ENCODE measurements around the gene CIBAR2. TPM values are rescaled to one million over a fixed set of nuclear protein-coding genes. Genes with fewer than 3 reads are reported as not detected.

CIBAR2 gene
- total and polyA plus RNA-seq, 2 donors (not counting 1 experiment from before 2014, with no cell fraction given), result not detected

- Histone ChIP-seq H3K4me3 (replicated peaks in 1 of 4; ENCODE audit: control extremely low read depth in 1 of 4, insufficient read depth in 1 of 4, low read depth in 3 of 4, low read length in 4 of 4) (no peak overlapping the region), H3K4me2 (ENCODE audit: extremely low read depth, insufficient read depth, low read length) (no peak overlapping the region), H3K9ac (ENCODE audit: insufficient read depth, low read length) (no peak overlapping the region), H3K79me2 (ENCODE audit: control insufficient read depth, insufficient read depth, low read length) (no peaks in the 10 kb centered on the region), H3K36me3 (ENCODE audit: control insufficient read depth, insufficient read depth, low read length) (no peaks in the 10 kb centered on the region), H4K20me1 (ENCODE audit: control insufficient read depth, extremely low read depth, insufficient read depth, low read length) (no peaks in the 10 kb centered on the region), H2AFZ (ENCODE audit: low read length) (peak overlapping the region; percentile 21), H3K27me3 (ENCODE audit: control insufficient read depth, insufficient read depth, low read length) (no peaks in the 10 kb centered on the region), H3K27ac (ENCODE audit: insufficient read depth, low read length) (no peak overlapping the region), H3K4me1 (ENCODE audit: control insufficient read depth, extremely low read depth, insufficient read depth, low read length) (peaks cover 19% of the 10 kb centered on the region), H3K9me3 (ENCODE audit: control insufficient read depth, insufficient read depth, low read depth, low read length) (no peaks in the 10 kb centered on the region)
- TF ChIP-seq EZH2 (IDR thresholded peaks at IDR 0.05; ENCODE audit: low read length, missing control alignments) (no peak), CTCF (conservative IDR thresholded peaks at IDR 0.05 in 1 of 2, IDR thresholded peaks at IDR 0.05 in 1 of 2; ENCODE audit: low read depth in 1 of 2, low read length in 2 of 2) (no peak)
- no peak for DNase-seq (ENCODE audit: low read depth in 2 of 2)
Measured at GRCh38 chr16:85157813-85158742, 45.8 kb upstream of the CIBAR2 start.

GRCh38 chr16:85157372-85157771 is 45.1 kb upstream of the CIBAR2 start:
- Histone ChIP-seq H4K20me1 (ENCODE audit: control insufficient read depth, extremely low read depth, insufficient read depth, low read length) (no peaks in the 10 kb centered on the region), H3K79me2 (ENCODE audit: control insufficient read depth, insufficient read depth, low read length) (no peaks in the 10 kb centered on the region), H3K9ac (ENCODE audit: insufficient read depth, low read length) (no peak overlapping the region), H3K4me2 (ENCODE audit: extremely low read depth, insufficient read depth, low read length) (no peak overlapping the region), H3K27me3 (ENCODE audit: control insufficient read depth, insufficient read depth, low read length) (no peaks in the 10 kb centered on the region), H3K27ac (ENCODE audit: insufficient read depth, low read length) (no peak overlapping the region), H2AFZ (ENCODE audit: low read length) (no peak overlapping the region), H3K9me3 (ENCODE audit: control insufficient read depth, insufficient read depth, low read depth, low read length) (no peaks in the 10 kb centered on the region), H3K36me3 (ENCODE audit: control insufficient read depth, insufficient read depth, low read length) (no peaks in the 10 kb centered on the region), H3K4me1 (ENCODE audit: control insufficient read depth, extremely low read depth, insufficient read depth, low read length) (peaks cover 14% of the 10 kb centered on the region), H3K4me3 (replicated peaks in 1 of 4; ENCODE audit: control extremely low read depth in 1 of 4, insufficient read depth in 1 of 4, low read depth in 3 of 4, low read length in 4 of 4) (no peak overlapping the region)
- DNase-seq (ENCODE audit: low read depth in 2 of 2), result no peak
- no peak for TF ChIP-seq CTCF (conservative IDR thresholded peaks at IDR 0.05 in 1 of 2, IDR thresholded peaks at IDR 0.05 in 1 of 2; ENCODE audit: low read depth in 1 of 2, low read length in 2 of 2)
- no peak for TF ChIP-seq EZH2 (IDR thresholded peaks at IDR 0.05; ENCODE audit: low read length, missing control alignments)

- H2AFZ ChIP-seq (ENCODE audit: low read length), result no peak overlapping the region
- no peaks in the 10 kb centered on the region for H3K79me2 ChIP-seq (ENCODE audit: control insufficient read depth, insufficient read depth, low read length)
- H3K9me3 ChIP-seq (ENCODE audit: control insufficient read depth, insufficient read depth, low read depth, low read length), result no peaks in the 10 kb centered on the region
- no peaks in the 10 kb centered on the region for H4K20me1 ChIP-seq (ENCODE audit: control insufficient read depth, extremely low read depth, insufficient read depth, low read length)
- no peak overlapping the region for H3K4me3 ChIP-seq (replicated peaks in 1 of 4; ENCODE audit: control extremely low read depth in 1 of 4, insufficient read depth in 1 of 4, low read depth in 3 of 4, low read length in 4 of 4)
- no peak overlapping the region for H3K4me2 ChIP-seq (ENCODE audit: extremely low read depth, insufficient read depth, low read length)
- no peak overlapping the region for H3K9ac ChIP-seq (ENCODE audit: insufficient read depth, low read length)
- H3K27me3 ChIP-seq (ENCODE audit: control insufficient read depth, insufficient read depth, low read length), result no peaks in the 10 kb centered on the region
- no peak overlapping the region for H3K27ac ChIP-seq (ENCODE audit: insufficient read depth, low read length)
- H3K4me1 ChIP-seq (ENCODE audit: control insufficient read depth, extremely low read depth, insufficient read depth, low read length), result peaks cover 11% of the 10 kb centered on the region
- TF ChIP-seq CTCF (conservative IDR thresholded peaks at IDR 0.05 in 1 of 2, IDR thresholded peaks at IDR 0.05 in 1 of 2; ENCODE audit: low read depth in 1 of 2, low read length in 2 of 2) (no peak), EZH2 (IDR thresholded peaks at IDR 0.05; ENCODE audit: low read length, missing control alignments) (no peak)
- H3K36me3 ChIP-seq (ENCODE audit: control insufficient read depth, insufficient read depth, low read length), result no peaks in the 10 kb centered on the region
- DNase-seq (ENCODE audit: low read depth in 2 of 2), result no peak
Measured at GRCh38 chr16:85156869-85157268, 44.6 kb upstream of the CIBAR2 start.

Measured in fibroblast of lung (primary cell).